Activated CD4-positive, alpha-beta T cell treated with anti-CD3 and anti-CD28 coated beads, Interleukin-2, amount 50 U/mL, for 48 hours (primary cell): ENCODE results near the gene TUBGCP2.

ENCODE experiments used
- DNase-seq, 2 experiments: peaks; one replicate each; pipeline ENCODE4 v3.0.0-alpha.2; 2020

Gene TUBGCP2

GRCh38 chr10:133339708-133340380 is 31.2 kb upstream of the TUBGCP2 start:
- no peak for DNase-seq

GRCh38 chr10:133338080-133339071 is 29.7 kb upstream of the TUBGCP2 start:
- DNase-seq, result no peak

GRCh38 chr10:133337370-133337725 is 28.7 kb upstream of the TUBGCP2 start:
- DNase-seq, result no peak

- peak; percentile 62 to 63 for DNase-seq
Measured at GRCh38 chr10:133336577-133337369, 28.1 kb upstream of the TUBGCP2 start, which contains the start of gene CALY. Gene CALY, minus strand, starts transcription at chr10:133336896. Its CDS starts 7,907 bp downstream, at chr10:133328989.

GRCh38 chr10:133336118-133336576 is 27.5 kb upstream of the TUBGCP2 start:
- DNase-seq, result no peak

GRCh38 chr10:133335246-133336117 is 26.8 kb upstream of the TUBGCP2 start:
- DNase-seq, result peak; percentile 70 to 76

- no peak for DNase-seq
Measured at GRCh38 chr10:133334503-133335245, 26.0 kb upstream of the TUBGCP2 start.

- no peak for DNase-seq
Measured at GRCh38 chr10:133332936-133333699, 24.4 kb upstream of the TUBGCP2 start.

- DNase-seq, result peak; percentile 91 to 92
Measured at GRCh38 chr10:133329491-133330202, 21.0 kb upstream of the TUBGCP2 start.

GRCh38 chr10:133328358-133329343 is 20.0 kb upstream of the TUBGCP2 start:
- no peak for DNase-seq

- DNase-seq, result no peak
Measured at GRCh38 chr10:133327651-133328357, 19.1 kb upstream of the TUBGCP2 start.

GRCh38 chr10:133326745-133327650 is 18.3 kb upstream of the TUBGCP2 start:
- DNase-seq, result no peak

GRCh38 chr10:133326223-133326551 is 17.5 kb upstream of the TUBGCP2 start:
- DNase-seq, result no peak

- no peak for DNase-seq
Measured at GRCh38 chr10:133325440-133326222, 17.0 kb upstream of the TUBGCP2 start.

- no peak for DNase-seq
Measured at GRCh38 chr10:133324857-133325260, 16.2 kb upstream of the TUBGCP2 start.
